Right lobe of liver (tissue), 4 donors: ENCODE results near the gene LGI4.

Experiments used
- CTCF ChIP-seq, 4 donors: fragments of 200-600 bp in 3 of 4; fragments of 450-650 bp in 1 of 4; IDR thresholded peaks; one replicate each; pipeline versions ENCODE4 v1.5.1 to v1.8.0; 2016 to 2022; ENCODE audit warnings: antibody characterized with exemption in 4 of 4, mild to moderate bottlenecking in 2 of 4
- POLR2A ChIP-seq: fragments of 450-650 bp; IDR thresholded peaks from one replicate; pipeline ENCODE4 v1.6.1; 2017; ENCODE audit warnings: antibody characterized with exemption, mild to moderate bottlenecking
- donor health status: DM: no; HTN: no; CAD: no.
- donor health status: DM: no; HTN: no; CAD: no.
- donor health status: DM: no; HTN: yes; CAD: no.

GRCh38 chr19:35085947-35086346, 48.9 kb downstream of the LGI4 start:
- no peak for TF ChIP-seq CTCF (IDR thresholded peaks at IDR 0.05)
- TF ChIP-seq POLR2A = no peak
